ENCODE data around the gene FLII.
A peak's percentile ranks its signal among the peaks of the same experiment; 100 is the strongest.

FLII gene

DNA sequence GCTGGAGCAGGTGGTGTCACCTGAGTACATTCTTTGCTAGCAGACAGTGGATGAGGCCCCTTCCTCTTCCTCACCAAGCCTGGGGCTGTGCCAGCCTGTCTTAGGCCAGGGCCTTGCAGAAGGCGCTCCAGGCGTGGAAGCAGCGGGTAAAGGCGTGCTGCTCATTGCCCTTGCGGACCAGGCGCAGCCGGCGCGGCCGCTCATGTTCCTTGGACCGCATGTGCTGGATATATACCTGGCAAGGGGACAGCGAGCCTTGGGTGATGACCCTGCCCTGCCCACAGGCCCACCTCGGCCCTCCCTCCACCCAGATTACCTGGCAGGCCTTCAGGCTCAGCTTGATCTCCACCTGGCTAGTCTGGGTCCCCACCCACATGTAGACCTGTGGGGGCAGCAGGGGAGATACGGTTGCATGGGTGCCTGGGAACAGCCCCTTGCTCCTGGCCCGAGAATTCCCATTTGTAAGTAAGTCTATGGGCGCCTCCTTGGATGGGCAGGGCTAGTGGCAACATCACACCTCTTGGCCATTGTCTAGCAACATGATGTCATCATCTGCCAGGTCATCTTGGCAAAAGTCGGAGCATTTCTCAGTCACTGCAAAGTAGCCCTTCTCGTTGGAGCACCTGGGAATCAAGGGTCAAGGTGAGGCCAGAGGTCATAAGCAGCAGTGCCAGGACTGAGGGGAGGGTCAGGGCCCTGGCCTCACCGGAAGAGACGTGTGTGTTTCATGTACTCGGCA, 13.3 kb downstream of the FLII start:
- no peak for DNase-seq (ENCODE audit: low spot score)

GRCh38 chr17:18241229-18241871, 17.2 kb downstream of the FLII start:
- DNase-seq (ENCODE audit: low spot score) = no peak

GRCh38 chr17:18240449-18240848, 18.1 kb downstream of the FLII start:
- no peak for DNase-seq (ENCODE audit: low spot score)

DNA sequence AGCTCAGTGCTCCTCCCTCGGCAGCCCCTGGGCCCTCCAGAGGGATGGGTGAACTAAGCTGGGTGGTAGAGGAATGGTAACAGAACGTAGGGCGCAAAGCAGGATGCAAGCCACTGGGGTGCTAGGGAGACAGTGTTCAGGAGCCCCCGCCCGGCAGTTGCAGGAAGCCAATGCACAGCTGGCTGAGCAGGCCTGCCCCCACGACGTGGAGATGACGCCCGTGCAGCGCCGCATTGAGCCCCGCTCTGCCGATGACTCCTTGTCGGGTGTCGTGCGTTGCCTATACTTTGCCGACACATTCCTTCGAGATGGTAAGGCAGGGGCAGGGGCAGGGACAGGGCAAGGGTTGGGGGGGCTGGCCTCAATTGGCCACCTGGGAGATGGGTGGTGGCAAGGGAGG, 20.2 kb downstream of the FLII start:
- no peak for DNase-seq (ENCODE audit: low spot score)

DNA sequence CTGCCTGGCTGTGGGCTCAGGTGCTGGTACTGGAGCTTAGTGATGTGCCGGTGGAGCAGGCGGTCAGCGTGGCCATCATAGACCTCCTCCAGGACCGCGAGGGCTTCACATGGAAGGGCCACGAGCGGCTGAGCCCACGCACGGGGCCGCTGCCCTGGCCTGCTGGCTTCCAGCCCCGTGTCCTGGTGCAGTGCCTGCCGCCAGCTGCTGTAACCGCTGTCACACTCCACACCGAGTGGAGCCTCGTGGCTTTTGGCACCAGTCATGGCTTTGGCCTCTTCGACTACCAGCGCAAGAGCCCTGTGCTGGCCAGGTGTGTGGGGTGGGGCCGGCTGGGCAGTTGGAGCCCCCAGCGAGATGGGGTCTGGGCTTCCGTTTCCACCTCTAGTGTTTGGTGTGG, 21.1 kb downstream of the FLII start:
- no peak for DNase-seq (ENCODE audit: low spot score)

DNA sequence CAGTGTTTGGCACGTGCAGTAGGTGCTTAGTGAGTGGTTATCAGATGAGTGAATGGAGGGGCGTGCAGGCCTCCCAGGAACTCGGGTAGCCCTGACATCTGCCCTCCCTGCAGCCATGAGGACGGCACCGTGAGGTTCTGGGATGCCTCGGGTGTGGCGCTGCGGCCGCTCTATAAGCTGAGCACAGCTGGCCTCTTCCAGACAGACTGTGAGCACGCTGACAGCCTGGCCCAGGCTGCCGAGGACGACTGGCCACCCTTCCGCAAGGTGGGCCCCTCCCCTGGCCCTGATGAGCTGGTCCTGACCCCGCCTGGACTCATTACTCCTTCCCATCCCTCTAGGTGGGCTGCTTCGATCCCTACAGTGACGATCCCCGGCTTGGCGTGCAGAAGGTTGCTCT, 22.0 kb downstream of the FLII start:
- DNase-seq (ENCODE audit: low spot score) = no peak

DNA sequence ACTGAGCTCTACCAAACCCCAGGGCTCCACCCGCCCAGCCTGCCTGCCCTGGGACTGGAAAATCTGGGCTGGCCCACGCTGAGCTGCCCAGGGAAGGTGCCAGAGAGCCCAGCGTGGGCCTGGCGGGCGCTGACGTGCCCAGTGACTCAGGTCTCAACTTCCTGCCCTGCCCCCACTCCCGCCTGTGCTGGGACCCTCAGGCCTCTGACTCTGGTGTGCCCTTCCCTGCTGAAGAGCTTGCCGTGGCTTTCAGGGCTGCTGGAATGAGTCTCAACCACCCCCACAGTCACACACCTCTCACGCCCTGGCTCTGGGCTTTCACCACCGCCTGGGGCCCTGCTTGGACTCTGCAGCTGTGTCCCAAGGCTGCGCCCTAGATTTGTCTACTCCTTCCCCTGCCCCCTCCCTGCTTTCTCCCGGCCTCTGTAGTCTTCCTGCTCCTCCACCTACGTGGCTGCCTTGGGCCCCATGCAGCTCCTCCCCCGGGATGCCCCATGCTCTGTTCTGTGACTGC, 22.7 kb downstream of the FLII start:
- DNase-seq (ENCODE audit: low spot score) = no peak

GRCh38 chr17:18234853-18235380, 23.6 kb downstream of the FLII start:
- DNase-seq (ENCODE audit: low spot score) = no peak

DNA sequence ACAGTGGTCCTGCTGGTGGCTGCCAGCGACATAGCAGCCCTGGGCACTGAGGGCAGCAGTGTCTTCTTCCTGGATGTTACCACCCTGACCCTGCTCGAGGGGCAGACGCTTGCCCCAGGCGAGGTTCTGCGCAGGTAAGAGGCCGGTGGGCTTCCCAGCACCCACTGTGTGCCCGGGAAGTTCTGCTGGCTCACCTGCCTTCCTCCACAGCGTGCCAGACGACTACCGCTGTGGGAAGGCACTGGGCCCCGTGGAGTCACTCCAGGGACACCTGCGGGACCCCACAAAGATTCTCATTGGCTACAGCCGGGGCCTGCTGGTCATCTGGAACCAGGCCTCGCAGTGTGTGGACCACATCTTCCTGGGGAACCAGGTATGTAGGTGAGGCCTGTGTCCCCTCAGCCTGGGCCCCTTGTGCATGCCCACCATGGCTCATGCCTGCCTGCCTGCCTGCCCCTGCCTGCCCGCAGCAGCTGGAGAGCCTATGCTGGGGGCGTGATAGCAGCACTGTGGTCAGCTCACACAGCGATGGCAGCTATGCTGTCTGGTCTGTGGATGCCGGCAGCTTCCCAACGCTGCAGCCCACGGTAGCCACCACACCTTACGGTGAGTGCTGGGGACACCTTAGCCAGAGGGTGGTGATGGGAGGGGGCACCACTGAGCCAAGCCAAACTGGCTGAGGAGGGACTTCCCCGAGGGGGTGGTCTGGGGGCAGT, 24.6 kb downstream of the FLII start:
- DNase-seq (ENCODE audit: low spot score) = no peak

- DNase-seq (ENCODE audit: low spot score) = no peak
These were observed 27.4 kb downstream of the FLII start for GRCh38 chr17:18231164-18231563.

GRCh38 chr17:18230288-18231141, 28.0 kb downstream of the FLII start:
- DNase-seq (ENCODE audit: low spot score) = no peak

GRCh38 chr17:18229771-18230170, 28.8 kb downstream of the FLII start:
- DNase-seq (ENCODE audit: low spot score) = no peak

DNA sequence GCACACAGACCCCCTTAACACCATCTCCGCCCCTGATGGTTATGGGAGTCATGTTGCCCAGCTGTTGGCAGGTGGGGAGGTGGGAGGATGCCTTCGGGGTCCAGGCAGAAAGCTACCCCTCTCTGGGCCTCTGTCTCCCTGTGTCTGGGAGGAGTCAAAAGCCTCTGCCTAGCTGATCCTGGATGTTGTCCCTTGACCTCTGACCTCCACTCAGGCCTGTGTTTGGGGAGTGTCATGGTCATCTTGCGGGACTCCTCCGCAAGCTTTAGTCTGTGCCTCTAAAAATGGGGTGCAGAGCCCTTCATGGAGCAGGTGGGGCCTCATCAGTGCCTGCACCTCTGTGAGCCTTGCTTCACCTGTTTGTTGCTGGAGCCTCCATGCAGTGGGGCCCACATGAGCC, 29.3 kb downstream of the FLII start:
- no peak for DNase-seq (ENCODE audit: low spot score)

- DNase-seq (ENCODE audit: low spot score) = no peak
These were observed 30.3 kb downstream of the FLII start for GRCh38 chr17:18228176-18228682.

- DNase-seq (ENCODE audit: low spot score) = no peak
These were observed 30.9 kb downstream of the FLII start for GRCh38 chr17:18227635-18228034.

GRCh38 chr17:18226284-18226945, 32.1 kb downstream of the FLII start:
- DNase-seq (ENCODE audit: low spot score) = no peak

GRCh38 chr17:18225642-18226283, 32.8 kb downstream of the FLII start:
- DNase-seq (ENCODE audit: low spot score) = peak; percentile 11

- DNase-seq (ENCODE audit: low spot score) = peak; percentile 83
These were observed 33.4 kb downstream of the FLII start, which contains the start of gene LLGL1 for GRCh38 chr17:18225121-18225641. Gene LLGL1 (plus strand): TSS chr17:18225635. CDS start chr17:18225683, 48 bp downstream.

GRCh38 chr17:18224387-18225120, 34.0 kb downstream of the FLII start:
- DNase-seq (ENCODE audit: low spot score) = peak; percentile 8

- no peak for DNase-seq (ENCODE audit: low spot score)
These were observed 34.5 kb downstream of the FLII start for GRCh38 chr17:18224053-18224386.

Measured in hematopoietic multipotent progenitor cell treated with erythropoietin and hydrocortisone succinate and interleukin-3 and kit ligand, for 17 days (in vitro differentiated cells).